Measurements from ENCODE around the gene CEP350.
"Not testable (repeated sequence)": the region's sequence is repeated elsewhere in the genome, so short reads cannot be mapped to it uniquely, and the experiment has no call there.

The CEP350 gene

GRCh38 chr1:179990847-179991246 is 36.2 kb downstream of the CEP350 start:
- DNase-seq, result no peak

- DNase-seq, result no peak
Observed at GRCh38 chr1:179995576-179995975, 41.0 kb downstream of the CEP350 start.

GRCh38 chr1:179996099-179996498 is 41.5 kb downstream of the CEP350 start:
- no peak for DNase-seq

GRCh38 chr1:180000575-180000974 is 46.0 kb downstream of the CEP350 start:
- DNase-seq, result no peak

GRCh38 chr1:180002437-180002836 is 47.8 kb downstream of the CEP350 start:
- no peak for DNase-seq

GRCh38 chr1:180003026-180003695 is 48.6 kb downstream of the CEP350 start:
- no peak for DNase-seq

GRCh38 chr1:180006762-180007161 is 52.2 kb downstream of the CEP350 start:
- DNase-seq, result not testable (repeated sequence)

- no peak for DNase-seq
Observed at GRCh38 chr1:180020017-180020416, 65.4 kb downstream of the CEP350 start.

- no peak for DNase-seq
Observed at GRCh38 chr1:180026556-180026955, 71.9 kb downstream of the CEP350 start.

GRCh38 chr1:180027949-180028445 is 73.4 kb downstream of the CEP350 start:
- no peak for DNase-seq

GRCh38 chr1:180028864-180029263 is 74.3 kb downstream of the CEP350 start:
- DNase-seq, result no peak

- DNase-seq, result no peak
Observed at GRCh38 chr1:180029524-180030135, 75.0 kb downstream of the CEP350 start.

GRCh38 chr1:180031664-180032063 is 77.1 kb downstream of the CEP350 start:
- no peak for DNase-seq

- DNase-seq, result no peak
Observed at GRCh38 chr1:180033390-180033789, 78.8 kb downstream of the CEP350 start.

GRCh38 chr1:180040034-180040433 is 85.4 kb downstream of the CEP350 start:
- no peak for DNase-seq

- no peak for DNase-seq
Observed at GRCh38 chr1:180041582-180041981, 87.0 kb downstream of the CEP350 start.

GRCh38 chr1:180042988-180043622 is 88.5 kb downstream of the CEP350 start:
- no peak for DNase-seq

- DNase-seq, result no peak
Observed at GRCh38 chr1:180043785-180044184, 89.2 kb downstream of the CEP350 start.

GRCh38 chr1:180046674-180047073 is 92.1 kb downstream of the CEP350 start:
- no peak for DNase-seq

GRCh38 chr1:180053594-180054567 is 99.3 kb downstream of the CEP350 start:
- no peak for DNase-seq

- no peak for DNase-seq
Observed at GRCh38 chr1:180057883-180058396, 103.3 kb downstream of the CEP350 start.

GRCh38 chr1:180061019-180061418 is 106.4 kb downstream of the CEP350 start:
- no peak for DNase-seq

Data from NCI-H1105 treated with DMSO at 0.1 percent for 48 hours (cell line).